ENCODE data around the gene MUC5AC. TPM values are rescaled to one million over a fixed set of nuclear protein-coding genes. Genes with fewer than 3 reads are reported as not detected.

MUC5AC gene
- total RNA-seq, 1 experiment from 2014 or later, result under 0.01 TPM

DNA sequence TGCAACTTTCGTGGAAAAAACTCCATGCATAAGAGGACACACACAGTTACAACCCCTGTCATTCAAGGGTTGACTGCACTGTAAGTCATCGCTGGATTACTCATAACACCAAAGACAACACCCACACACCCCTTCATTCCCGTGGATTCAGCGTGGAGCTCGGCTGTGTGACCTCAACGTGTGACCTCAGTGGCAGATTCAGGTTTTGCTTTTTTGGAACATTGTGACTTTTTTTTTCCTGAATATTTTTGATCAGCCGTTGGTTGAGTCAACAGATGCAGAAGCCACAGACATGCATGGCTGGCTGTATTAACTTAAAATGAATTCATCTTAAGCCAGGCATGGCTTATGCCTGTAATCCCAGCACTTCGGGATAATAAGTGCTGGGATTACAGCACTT is 19.7 kb upstream of the MUC5AC start:
- Mint-ChIP-seq H3K4me1 (no peaks in the 10 kb centered on the region), H3K27me3 (ENCODE audit: low read depth) (peaks cover 21% of the 10 kb centered on the region), H3K36me3 (peaks cover 15% of the 10 kb centered on the region), H3K4me3 (no peak overlapping the region), H3K9me3 (peaks cover 49% of the 10 kb centered on the region), H3K27ac (no peak overlapping the region)
- ChIA-PET CTCF (interaction anchor here (1.4 kb wide), 1 partner anchor 24 kb away, joined by 3 read pairs; no protein-coding TSS in a partner anchor), POLR2A (no interaction called here)
- no peak for DNase-seq (ENCODE audit: low spot score)
- TF ChIP-seq NFATC4 (CRISPR knock-in tag; IDR thresholded peaks at IDR 0.05), result no peak
- no peak for ATAC-seq

DNA sequence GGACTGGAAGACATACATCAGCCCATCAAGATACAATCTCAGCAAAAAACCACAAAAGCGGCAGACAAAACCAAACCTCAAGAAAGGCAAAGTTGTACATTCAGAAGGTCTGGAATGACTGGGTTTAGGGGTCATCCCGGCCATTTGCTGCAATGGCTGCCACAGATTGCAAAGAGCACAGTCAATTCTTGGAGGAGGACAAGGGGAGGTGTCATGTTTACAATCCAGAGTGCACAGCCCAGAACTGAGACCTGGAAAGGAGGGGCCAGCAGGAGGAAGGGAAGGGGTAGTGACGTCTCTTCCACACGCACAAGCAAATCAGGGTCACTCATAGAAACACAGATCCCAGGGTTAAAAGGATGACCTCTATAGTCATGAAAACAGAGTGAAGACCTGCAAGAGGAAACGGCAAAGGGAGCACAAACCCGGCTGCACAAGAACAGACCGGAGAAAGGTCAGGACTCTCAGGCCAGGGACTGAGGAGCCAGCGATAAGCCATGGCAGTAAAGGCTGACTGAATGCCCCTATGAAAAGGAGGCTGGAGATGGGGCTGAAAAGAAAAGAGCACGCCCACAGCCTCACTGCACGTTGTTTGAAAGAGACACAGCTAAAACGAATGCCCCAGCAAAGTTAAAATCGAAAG is 18.2 kb upstream of the MUC5AC start:
- Mint-ChIP-seq H3K36me3 (peaks cover 24% of the 10 kb centered on the region), H3K4me1 (no peaks in the 10 kb centered on the region), H3K27ac (no peak overlapping the region), H3K9me3 (peaks cover 50% of the 10 kb centered on the region), H3K27me3 (ENCODE audit: low read depth) (peaks cover 23% of the 10 kb centered on the region), H3K4me3 (no peak overlapping the region)
- DNase-seq (ENCODE audit: low spot score), result no peak
- no peak for ATAC-seq
- ChIA-PET CTCF (no interaction called here), POLR2A (no interaction called here)
- TF ChIP-seq HMGA2 (CRISPR knock-in tag; IDR thresholded peaks at IDR 0.05) (no peak), ZNF512 (CRISPR knock-in tag; IDR thresholded peaks at IDR 0.05; ENCODE audit: borderline replicate concordance) (no peak)

DNA sequence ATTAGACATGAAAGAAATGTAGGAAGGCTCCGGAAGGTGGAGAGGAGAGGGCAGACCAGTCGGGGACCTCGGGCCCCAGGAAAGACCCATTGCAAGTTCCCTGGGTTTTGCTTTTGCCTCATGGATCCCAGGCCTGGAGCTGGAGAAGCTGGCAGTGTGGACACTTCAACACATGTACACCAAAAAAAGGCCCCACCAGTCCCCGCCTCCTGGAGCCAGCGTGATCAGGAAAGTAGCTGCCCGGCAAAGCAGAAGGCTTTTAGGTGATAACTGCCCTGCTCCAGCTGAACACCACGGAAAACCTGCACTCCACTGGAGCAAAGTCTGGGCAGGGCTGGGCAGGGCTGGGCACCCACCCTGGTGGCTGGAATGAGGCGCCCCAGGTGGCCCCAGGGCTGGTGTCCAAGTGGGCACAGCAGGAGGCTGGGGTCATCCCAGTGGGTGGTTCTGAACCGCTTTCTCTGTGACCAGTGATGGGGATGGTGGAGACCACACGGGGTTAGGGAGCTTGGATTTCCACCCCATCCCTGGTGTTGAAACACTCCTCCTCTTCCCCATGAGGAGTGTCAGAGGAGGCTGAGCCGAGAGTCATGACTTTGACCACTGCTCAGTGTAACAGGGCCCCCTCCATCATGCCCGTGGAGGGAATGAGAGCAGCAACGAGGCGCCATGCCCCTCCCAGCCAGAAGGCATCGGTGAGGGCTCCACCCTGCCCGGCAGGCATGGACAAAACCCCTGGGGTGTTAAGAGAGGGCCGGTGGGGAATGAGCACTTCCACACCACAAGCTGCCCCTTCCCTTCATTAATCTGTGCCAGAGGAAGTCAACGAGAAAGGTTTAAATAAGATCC is 16.9 kb upstream of the MUC5AC start:
- H3K27me3 Mint-ChIP-seq (ENCODE audit: low read depth), result peaks cover 20% of the 10 kb centered on the region
- TF ChIP-seq NFE2L1 (CRISPR knock-in tag; IDR thresholded peaks at IDR 0.05) (no peak), ZNF263 (CRISPR knock-in tag; IDR thresholded peaks at IDR 0.05; ENCODE audit: low read depth) (no peak)
- TF ChIP-seq, protein P1, sequence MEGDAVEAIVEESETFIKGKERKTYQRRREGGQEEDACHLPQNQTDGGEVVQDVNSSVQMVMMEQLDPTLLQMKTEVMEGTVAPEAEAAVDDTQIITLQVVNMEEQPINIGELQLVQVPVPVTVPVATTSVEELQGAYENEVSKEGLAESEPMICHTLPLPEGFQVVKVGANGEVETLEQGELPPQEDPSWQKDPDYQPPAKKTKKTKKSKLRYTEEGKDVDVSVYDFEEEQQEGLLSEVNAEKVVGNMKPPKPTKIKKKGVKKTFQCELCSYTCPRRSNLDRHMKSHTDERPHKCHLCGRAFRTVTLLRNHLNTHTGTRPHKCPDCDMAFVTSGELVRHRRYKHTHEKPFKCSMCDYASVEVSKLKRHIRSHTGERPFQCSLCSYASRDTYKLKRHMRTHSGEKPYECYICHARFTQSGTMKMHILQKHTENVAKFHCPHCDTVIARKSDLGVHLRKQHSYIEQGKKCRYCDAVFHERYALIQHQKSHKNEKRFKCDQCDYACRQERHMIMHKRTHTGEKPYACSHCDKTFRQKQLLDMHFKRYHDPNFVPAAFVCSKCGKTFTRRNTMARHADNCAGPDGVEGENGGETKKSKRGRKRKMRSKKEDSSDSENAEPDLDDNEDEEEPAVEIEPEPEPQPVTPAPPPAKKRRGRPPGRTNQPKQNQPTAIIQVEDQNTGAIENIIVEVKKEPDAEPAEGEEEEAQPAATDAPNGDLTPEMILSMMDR (IDR thresholded peaks at IDR 0.05), result no peak
- peaks cover 48% of the 10 kb centered on the region for H3K9me3 Mint-ChIP-seq
- ChIA-PET CTCF (no interaction called here), POLR2A (no interaction called here)
- no peak for DNase-seq (ENCODE audit: low spot score)
- no peak overlapping the region for H3K27ac Mint-ChIP-seq
- ATAC-seq, result no peak
- H3K36me3 Mint-ChIP-seq, result peaks cover 24% of the 10 kb centered on the region
- no peaks in the 10 kb centered on the region for H3K4me1 Mint-ChIP-seq
- no peak overlapping the region for H3K4me3 Mint-ChIP-seq

DNA sequence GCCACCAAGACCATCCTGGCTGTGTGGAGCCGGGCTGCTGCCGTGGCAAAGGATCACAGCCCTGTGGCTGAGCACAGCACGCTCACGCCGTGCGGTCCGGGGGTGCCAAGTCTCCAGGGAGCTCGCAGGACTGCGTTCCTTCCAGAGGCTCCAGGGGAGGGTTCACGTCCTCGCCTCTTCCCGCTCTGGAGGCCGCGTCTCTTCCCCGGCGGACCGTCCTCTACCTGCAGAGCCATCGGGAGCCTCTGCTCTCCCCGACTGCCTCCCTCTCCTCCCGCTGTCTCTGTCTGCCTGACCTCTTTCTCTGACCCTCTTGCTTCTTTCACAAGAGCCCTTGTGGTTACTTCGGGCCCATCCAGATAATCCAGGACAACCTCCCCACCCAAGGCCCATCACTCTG is 11.4 kb upstream of the MUC5AC start:
- H3K27me3 Mint-ChIP-seq (ENCODE audit: low read depth), result peaks cover 17% of the 10 kb centered on the region; the same call in 1 of the 2 replicates
- no peak for ATAC-seq
- H3K36me3 Mint-ChIP-seq, result peaks cover 28% of the 10 kb centered on the region
- peaks cover 62% of the 10 kb centered on the region for H3K9me3 Mint-ChIP-seq
- H3K4me3 Mint-ChIP-seq, result no peak overlapping the region
- no peaks in the 10 kb centered on the region for H3K4me1 Mint-ChIP-seq
- ChIA-PET CTCF (no interaction called here), POLR2A (no interaction called here)
- peak; percentile 8 for DNase-seq (ENCODE audit: low spot score)
- H3K27ac Mint-ChIP-seq, result no peak overlapping the region
- TF ChIP-seq HMGXB4 (CRISPR knock-in tag; IDR thresholded peaks at IDR 0.05) (no peak), ZNF423 (CRISPR knock-in tag; IDR thresholded peaks at IDR 0.05) (no peak)
- TF ChIP-seq, protein P2, sequence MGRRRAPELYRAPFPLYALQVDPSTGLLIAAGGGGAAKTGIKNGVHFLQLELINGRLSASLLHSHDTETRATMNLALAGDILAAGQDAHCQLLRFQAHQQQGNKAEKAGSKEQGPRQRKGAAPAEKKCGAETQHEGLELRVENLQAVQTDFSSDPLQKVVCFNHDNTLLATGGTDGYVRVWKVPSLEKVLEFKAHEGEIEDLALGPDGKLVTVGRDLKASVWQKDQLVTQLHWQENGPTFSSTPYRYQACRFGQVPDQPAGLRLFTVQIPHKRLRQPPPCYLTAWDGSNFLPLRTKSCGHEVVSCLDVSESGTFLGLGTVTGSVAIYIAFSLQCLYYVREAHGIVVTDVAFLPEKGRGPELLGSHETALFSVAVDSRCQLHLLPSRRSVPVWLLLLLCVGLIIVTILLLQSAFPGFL (CRISPR knock-in tag; IDR thresholded peaks at IDR 0.05; ENCODE audit: borderline replicate concordance), result no peak
- TF ChIP-seq, protein P3, sequence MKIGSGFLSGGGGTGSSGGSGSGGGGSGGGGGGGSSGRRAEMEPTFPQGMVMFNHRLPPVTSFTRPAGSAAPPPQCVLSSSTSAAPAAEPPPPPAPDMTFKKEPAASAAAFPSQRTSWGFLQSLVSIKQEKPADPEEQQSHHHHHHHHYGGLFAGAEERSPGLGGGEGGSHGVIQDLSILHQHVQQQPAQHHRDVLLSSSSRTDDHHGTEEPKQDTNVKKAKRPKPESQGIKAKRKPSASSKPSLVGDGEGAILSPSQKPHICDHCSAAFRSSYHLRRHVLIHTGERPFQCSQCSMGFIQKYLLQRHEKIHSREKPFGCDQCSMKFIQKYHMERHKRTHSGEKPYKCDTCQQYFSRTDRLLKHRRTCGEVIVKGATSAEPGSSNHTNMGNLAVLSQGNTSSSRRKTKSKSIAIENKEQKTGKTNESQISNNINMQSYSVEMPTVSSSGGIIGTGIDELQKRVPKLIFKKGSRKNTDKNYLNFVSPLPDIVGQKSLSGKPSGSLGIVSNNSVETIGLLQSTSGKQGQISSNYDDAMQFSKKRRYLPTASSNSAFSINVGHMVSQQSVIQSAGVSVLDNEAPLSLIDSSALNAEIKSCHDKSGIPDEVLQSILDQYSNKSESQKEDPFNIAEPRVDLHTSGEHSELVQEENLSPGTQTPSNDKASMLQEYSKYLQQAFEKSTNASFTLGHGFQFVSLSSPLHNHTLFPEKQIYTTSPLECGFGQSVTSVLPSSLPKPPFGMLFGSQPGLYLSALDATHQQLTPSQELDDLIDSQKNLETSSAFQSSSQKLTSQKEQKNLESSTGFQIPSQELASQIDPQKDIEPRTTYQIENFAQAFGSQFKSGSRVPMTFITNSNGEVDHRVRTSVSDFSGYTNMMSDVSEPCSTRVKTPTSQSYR (CRISPR knock-in tag; IDR thresholded peaks at IDR 0.05), result no peak
